Measurements from ENCODE around the gene TTC3. TPM values are rescaled to one million over a fixed set of nuclear protein-coding genes. Genes with fewer than 3 reads are reported as not detected.

The TTC3 gene
- total RNA-seq, 3 donors from 2014 or later (not counting 1 experiment from before 2014, with no cell fraction given) = 83.1 to 97.4 (median 88.3) TPM

DNA sequence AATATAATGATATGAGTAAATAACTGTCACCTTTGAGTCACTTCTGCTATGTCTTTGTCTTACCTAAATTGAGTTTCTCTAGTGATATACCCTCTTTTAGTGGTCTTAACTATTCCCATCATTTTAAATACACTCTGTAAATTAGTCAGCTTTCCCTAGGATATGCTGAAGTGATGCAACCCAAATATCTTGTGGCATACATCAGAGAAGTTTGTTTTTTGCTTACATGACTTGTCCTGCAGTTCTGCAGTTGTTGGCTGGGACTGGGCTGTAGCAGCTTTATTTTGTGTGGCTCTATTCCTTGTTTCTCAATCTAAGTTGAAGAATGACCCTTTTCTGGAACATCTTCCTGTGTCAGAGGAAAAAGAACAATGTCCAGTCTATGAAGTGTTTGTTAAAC, 76.4 kb downstream of the TTC3 start:
- no peaks in the 10 kb centered on the region for H3K27me3 ChIP-seq (ENCODE audit: control insufficient read depth, insufficient read depth, low read length)
- no peaks in the 10 kb centered on the region for H3K4me1 ChIP-seq (ENCODE audit: control insufficient read depth, insufficient read depth, low read length)
- H3K4me3 ChIP-seq (ENCODE audit: low read length) = no peak overlapping the region
- peaks cover 54% of the 10 kb centered on the region for H3K36me3 ChIP-seq (ENCODE audit: control insufficient read depth, insufficient read depth, low read length)
- intact Hi-C loops (cut with micrococcal nuclease) = no loop called here
- Mint-ChIP-seq H3K27me3 (ENCODE audit: low read depth in 2 of 2) (no peaks in the 10 kb centered on the region), H3K27ac (no peak overlapping the region), H3K4me1 (peaks cover 0 to 5% of the 10 kb centered on the region in 2 donors), H3K9me3 (no peaks in the 10 kb centered on the region), H3K4me3 (no peak overlapping the region), H3K36me3 (peaks cover 15% of the 10 kb centered on the region)
- no peak for DNase-seq
- no peaks in the 10 kb centered on the region for H3K9me3 ChIP-seq (ENCODE audit: control insufficient read depth, insufficient read depth, low read length)
- no peak overlapping the region for H3K27ac ChIP-seq (ENCODE audit: low read length)
- TF ChIP-seq CTCF (IDR thresholded peaks at IDR 0.05) = no peak
- no peak for ATAC-seq

- DNase-seq = no peak
- H3K36me3 ChIP-seq (ENCODE audit: control insufficient read depth, insufficient read depth, low read length) = peaks cover 52% of the 10 kb centered on the region
- no peak for ATAC-seq
- Mint-ChIP-seq H3K27ac (no peak overlapping the region), H3K27me3 (ENCODE audit: low read depth in 2 of 2) (no peaks in the 10 kb centered on the region), H3K4me3 (no peak overlapping the region), H3K9me3 (no peaks in the 10 kb centered on the region), H3K36me3 (peaks cover 19% of the 10 kb centered on the region), H3K4me1 (no peaks in the 10 kb centered on the region)
- H3K27me3 ChIP-seq (ENCODE audit: control insufficient read depth, insufficient read depth, low read length) = no peaks in the 10 kb centered on the region
- no peaks in the 10 kb centered on the region for H3K9me3 ChIP-seq (ENCODE audit: control insufficient read depth, insufficient read depth, low read length)
- H3K4me3 ChIP-seq (ENCODE audit: low read length) = no peak overlapping the region
- no peaks in the 10 kb centered on the region for H3K4me1 ChIP-seq (ENCODE audit: control insufficient read depth, insufficient read depth, low read length)
- intact Hi-C loops (cut with micrococcal nuclease) = no loop called here
- no peak for TF ChIP-seq CTCF (IDR thresholded peaks at IDR 0.05)
- 88% methylated on average over 2 of the region's 4 CpGs for WGBS (ENCODE audit: insufficient coverage)
- H3K27ac ChIP-seq (ENCODE audit: low read length) = no peak overlapping the region
Observed at GRCh38 chr21:37153196-37153934, 80.3 kb downstream of the TTC3 start.

DNA sequence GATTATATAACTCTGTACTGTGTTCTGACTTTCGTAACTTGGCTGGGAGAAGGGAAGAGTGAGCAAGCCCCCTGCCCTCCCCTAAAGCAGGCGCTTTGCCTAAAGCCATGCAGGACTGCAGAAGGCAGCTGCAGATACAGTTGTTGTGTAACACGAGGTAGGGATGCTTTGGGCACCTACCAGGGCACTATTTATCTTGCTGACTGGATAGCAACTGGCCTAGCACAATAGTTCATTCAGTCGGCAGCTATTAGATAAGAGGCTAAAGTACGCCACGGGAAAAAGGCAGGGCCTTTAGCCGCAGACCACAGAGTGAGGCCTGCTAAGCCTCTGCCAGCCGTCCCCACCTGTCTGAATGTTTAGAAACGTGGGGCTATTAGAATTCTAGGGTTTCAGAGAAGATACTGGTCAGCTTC, 80.9 kb downstream of the TTC3 start:
- Mint-ChIP-seq H3K27ac (no peak overlapping the region), H3K4me1 (no peaks in the 10 kb centered on the region), H3K27me3 (ENCODE audit: low read depth in 2 of 2) (no peaks in the 10 kb centered on the region), H3K36me3 (peaks cover 24% of the 10 kb centered on the region), H3K9me3 (no peaks in the 10 kb centered on the region), H3K4me3 (no peak overlapping the region)
- intact Hi-C loops (cut with micrococcal nuclease) = no loop called here
- no peak overlapping the region for H3K27ac ChIP-seq (ENCODE audit: low read length)
- no peak for TF ChIP-seq CTCF (IDR thresholded peaks at IDR 0.05)
- no peaks in the 10 kb centered on the region for H3K27me3 ChIP-seq (ENCODE audit: control insufficient read depth, insufficient read depth, low read length)
- peaks cover 49% of the 10 kb centered on the region for H3K36me3 ChIP-seq (ENCODE audit: control insufficient read depth, insufficient read depth, low read length)
- WGBS (ENCODE audit: insufficient coverage) = 94% methylated on average over 9 of the region's 9 CpGs
- no peaks in the 10 kb centered on the region for H3K4me1 ChIP-seq (ENCODE audit: control insufficient read depth, insufficient read depth, low read length)
- no peak for ATAC-seq
- H3K4me3 ChIP-seq (ENCODE audit: low read length) = no peak overlapping the region
- no peaks in the 10 kb centered on the region for H3K9me3 ChIP-seq (ENCODE audit: control insufficient read depth, insufficient read depth, low read length)
- no peak for DNase-seq

GRCh38 chr21:37155186-37155585, 82.1 kb downstream of the TTC3 start:
- Mint-ChIP-seq H3K27ac (no peak overlapping the region), H3K36me3 (peaks cover 30% of the 10 kb centered on the region), H3K9me3 (no peaks in the 10 kb centered on the region), H3K4me1 (no peaks in the 10 kb centered on the region), H3K27me3 (ENCODE audit: low read depth in 2 of 2) (no peaks in the 10 kb centered on the region), H3K4me3 (no peak overlapping the region)
- Histone ChIP-seq H3K36me3 (ENCODE audit: control insufficient read depth, insufficient read depth, low read length) (peaks cover 51% of the 10 kb centered on the region), H3K4me1 (ENCODE audit: control insufficient read depth, insufficient read depth, low read length) (no peaks in the 10 kb centered on the region), H3K9me3 (ENCODE audit: control insufficient read depth, insufficient read depth, low read length) (no peaks in the 10 kb centered on the region), H3K4me3 (ENCODE audit: low read length) (no peak overlapping the region), H3K27ac (ENCODE audit: low read length) (no peak overlapping the region), H3K27me3 (ENCODE audit: control insufficient read depth, insufficient read depth, low read length) (no peaks in the 10 kb centered on the region)
- no peak for TF ChIP-seq CTCF (IDR thresholded peaks at IDR 0.05)
- DNase-seq (no peak), ATAC-seq (no peak)
- intact Hi-C loops (cut with micrococcal nuclease) = no loop called here
- 100% methylated on average over 2 of the region's 3 CpGs for WGBS (ENCODE audit: insufficient coverage)

All from natural killer cell (primary cell).